HFFc6 (cell line): Measurements from ENCODE around the gene DENND11. TPM values are rescaled to one million over a fixed set of nuclear protein-coding genes. Genes with fewer than 3 reads are reported as not detected.
"Not testable (repeated sequence)": the region's sequence is repeated elsewhere in the genome, so short reads cannot be mapped to it uniquely, and the experiment has no call there.

ENCODE experiments used
- DNase-seq: peaks from one replicate; pipeline ENCODE4 v3.0.0-alpha.2; 2018
- H3K27ac Mint-ChIP-seq: 2 replicates; pipeline ENCODE4 v1.8.0; 2020; ENCODE audit warnings: mild to moderate bottlenecking, mixed read lengths
- H3K27me3 Mint-ChIP-seq: 2 replicates; pipeline ENCODE4 v1.8.0; 2021; ENCODE audit warnings: mild to moderate bottlenecking, moderate library complexity, mixed read lengths; ENCODE audit not compliant: insufficient read depth
- H3K36me3 Mint-ChIP-seq: 2 replicates; pipeline ENCODE4 v1.8.0; 2021; ENCODE audit warnings: low read depth, mixed read lengths
- H3K4me1 Mint-ChIP-seq: 2 replicates; pipeline ENCODE4 v1.8.0; 2020; ENCODE audit warnings: low read depth, mixed read lengths
- H3K4me3 Mint-ChIP-seq: 2 replicates; pipeline ENCODE4 v1.8.0; 2020; ENCODE audit warnings: mild to moderate bottlenecking, moderate library complexity, mixed read lengths
- H3K9me3 Mint-ChIP-seq: 2 replicates; pipeline ENCODE4 v1.8.0; 2020; ENCODE audit warnings: mild to moderate bottlenecking, mixed read lengths
- CTCF ChIP-seq: fragments of 200-600 bp; sonication (generic); IDR thresholded peaks from 2 replicates; pipeline ENCODE4 v1.5.0; 2021; ENCODE audit warnings: antibody characterized with exemption, mild to moderate bottlenecking
- total RNA-seq, 6 experiments: library from RNA; stranded (reverse); fragmentation: NEBNext Ultra II Directional; extraction: Animal tissue kit (Norgen Biotek cat#: 25700); gene quantifications; 2 replicates in 1 of 6; 3 replicates in 5 of 6; pipeline ENCODE4 v1.2.3, GENCODE V29; 2021

The DENND11 gene
- total RNA-seq, 6 experiments from 2014 or later: 3.4 to 3.8 (median 3.6) TPM

DNA sequence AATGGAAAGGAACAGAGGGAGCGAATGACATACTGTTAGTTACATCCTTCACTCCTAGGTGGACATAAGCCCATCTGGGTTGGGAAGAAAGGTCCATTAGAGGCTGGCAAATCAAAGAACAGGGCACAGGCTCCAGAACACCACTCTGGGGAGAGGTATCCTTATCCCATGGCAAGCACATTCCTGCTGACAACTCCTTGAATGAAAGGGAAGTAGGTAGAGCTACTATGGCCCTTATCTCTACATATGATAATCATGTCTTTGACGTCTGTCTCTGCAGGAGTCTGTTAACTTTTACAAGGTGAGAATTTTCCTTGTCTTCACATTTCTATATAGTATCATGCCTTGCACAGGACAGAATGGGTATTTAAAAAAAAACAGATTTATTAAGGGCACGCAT lies 10.4 kb downstream of the DENND11 start:
- no peaks in the 10 kb centered on the region for H3K36me3 Mint-ChIP-seq
- no peaks in the 10 kb centered on the region for H3K27me3 Mint-ChIP-seq
- TF ChIP-seq CTCF: no peak
- H3K27ac Mint-ChIP-seq: no peak overlapping the region
- no peak overlapping the region for H3K4me3 Mint-ChIP-seq
- DNase-seq: no peak
- H3K9me3 Mint-ChIP-seq: no peaks in the 10 kb centered on the region
- H3K4me1 Mint-ChIP-seq: peaks cover 11% of the 10 kb centered on the region

DNA sequence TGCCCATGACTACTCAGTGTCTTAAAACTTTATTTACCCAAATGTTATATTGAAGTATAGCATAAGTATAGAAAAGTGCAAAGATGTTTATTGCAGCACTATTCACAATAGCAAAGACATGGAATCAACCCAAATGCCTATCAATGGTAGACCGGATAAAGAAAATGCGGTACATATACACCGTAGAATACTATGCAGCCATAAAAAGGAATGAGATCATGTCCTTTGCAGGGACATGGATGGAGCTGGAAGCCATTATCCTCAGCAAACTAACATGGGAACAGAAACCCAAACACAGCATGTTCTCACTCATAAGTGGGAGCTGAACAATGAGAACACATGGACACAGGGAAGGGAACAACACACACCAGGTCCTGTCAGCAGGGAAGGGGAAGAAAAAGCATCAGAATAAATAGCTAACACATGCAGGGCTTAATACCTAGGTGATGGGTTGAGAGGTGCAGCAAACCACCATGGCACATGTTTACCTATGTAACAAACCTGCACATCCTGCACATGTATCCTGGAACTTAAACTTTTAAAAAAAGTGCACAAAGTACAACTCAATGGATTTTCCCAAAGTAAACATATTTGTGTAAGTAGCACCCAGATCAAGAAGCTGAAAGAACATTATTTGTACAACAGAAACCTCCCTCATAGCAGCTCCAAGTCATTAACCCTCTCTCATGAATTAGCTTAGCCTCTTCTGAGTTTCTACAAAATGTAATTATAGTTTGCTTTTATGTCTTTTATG lies 12.7 kb downstream of the DENND11 start:
- not testable (repeated sequence) for H3K27me3 Mint-ChIP-seq, DNase-seq, H3K9me3 Mint-ChIP-seq, H3K4me3 Mint-ChIP-seq, H3K27ac Mint-ChIP-seq, H3K4me1 Mint-ChIP-seq, H3K36me3 Mint-ChIP-seq

- no peaks in the 10 kb centered on the region for H3K36me3 Mint-ChIP-seq
- no peak for TF ChIP-seq CTCF
- DNase-seq: no peak
- peaks cover 8% of the 10 kb centered on the region; the same call in 1 of the 2 replicates for H3K4me1 Mint-ChIP-seq
- no peaks in the 10 kb centered on the region for H3K9me3 Mint-ChIP-seq
- H3K27me3 Mint-ChIP-seq: no peaks in the 10 kb centered on the region
- no peak overlapping the region for H3K27ac Mint-ChIP-seq
- no peak overlapping the region for H3K4me3 Mint-ChIP-seq
Observed at GRCh38 chr7:141688043-141688442, 13.9 kb downstream of the DENND11 start.

DNA sequence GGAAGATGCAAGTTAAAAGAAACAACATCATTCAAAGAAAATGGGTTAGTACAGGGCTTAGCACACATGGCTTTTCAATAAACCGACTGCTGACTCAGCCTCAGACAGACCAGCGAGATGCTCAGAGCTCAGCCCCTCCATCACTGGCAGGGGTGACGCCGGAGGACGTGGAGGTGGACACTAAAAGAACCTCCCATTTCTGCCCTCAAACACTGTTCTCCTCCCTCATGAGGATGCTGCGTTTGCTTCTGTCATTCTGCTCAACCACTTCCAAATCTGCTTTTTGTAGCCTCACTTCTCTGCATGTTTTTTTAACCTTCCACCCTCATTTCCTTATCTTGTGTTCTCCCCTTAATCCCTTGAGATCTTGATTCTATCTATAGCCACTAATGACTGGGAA lies 15.3 kb downstream of the DENND11 start:
- no peaks in the 10 kb centered on the region for H3K27me3 Mint-ChIP-seq
- no peaks in the 10 kb centered on the region for H3K9me3 Mint-ChIP-seq
- no peak for TF ChIP-seq CTCF
- peaks cover 8% of the 10 kb centered on the region; the same call in 1 of the 2 replicates for H3K4me1 Mint-ChIP-seq
- H3K4me3 Mint-ChIP-seq: no peak overlapping the region
- DNase-seq: no peak
- no peaks in the 10 kb centered on the region for H3K36me3 Mint-ChIP-seq
- no peak overlapping the region for H3K27ac Mint-ChIP-seq

- no peaks in the 10 kb centered on the region for H3K9me3 Mint-ChIP-seq
- no peak for DNase-seq
- H3K4me1 Mint-ChIP-seq: peaks cover 8% of the 10 kb centered on the region; the same call in 1 of the 2 replicates
- no peak for TF ChIP-seq CTCF
- H3K4me3 Mint-ChIP-seq: no peak overlapping the region
- H3K27me3 Mint-ChIP-seq: no peaks in the 10 kb centered on the region
- H3K36me3 Mint-ChIP-seq: no peaks in the 10 kb centered on the region
- no peak overlapping the region for H3K27ac Mint-ChIP-seq
Observed at GRCh38 chr7:141686074-141686473, 15.9 kb downstream of the DENND11 start.

- H3K27me3 Mint-ChIP-seq: no peaks in the 10 kb centered on the region
- no peak overlapping the region for H3K27ac Mint-ChIP-seq
- H3K9me3 Mint-ChIP-seq: no peaks in the 10 kb centered on the region
- no peaks in the 10 kb centered on the region for H3K36me3 Mint-ChIP-seq
- no peak for DNase-seq
- TF ChIP-seq CTCF: no peak
- H3K4me3 Mint-ChIP-seq: no peak overlapping the region
- H3K4me1 Mint-ChIP-seq: peaks cover 8% of the 10 kb centered on the region; the same call in 1 of the 2 replicates
Observed at GRCh38 chr7:141685285-141686023, 16.5 kb downstream of the DENND11 start.
